ENCODE measurements around the gene SLC9A4. TPM values are rescaled to one million over a fixed set of nuclear protein-coding genes. Genes with fewer than 3 reads are reported as not detected.

The SLC9A4 gene
- total and polyA plus RNA-seq, 2 donors (not counting 1 experiment from before 2014, with no cell fraction given), result not detected

DNA sequence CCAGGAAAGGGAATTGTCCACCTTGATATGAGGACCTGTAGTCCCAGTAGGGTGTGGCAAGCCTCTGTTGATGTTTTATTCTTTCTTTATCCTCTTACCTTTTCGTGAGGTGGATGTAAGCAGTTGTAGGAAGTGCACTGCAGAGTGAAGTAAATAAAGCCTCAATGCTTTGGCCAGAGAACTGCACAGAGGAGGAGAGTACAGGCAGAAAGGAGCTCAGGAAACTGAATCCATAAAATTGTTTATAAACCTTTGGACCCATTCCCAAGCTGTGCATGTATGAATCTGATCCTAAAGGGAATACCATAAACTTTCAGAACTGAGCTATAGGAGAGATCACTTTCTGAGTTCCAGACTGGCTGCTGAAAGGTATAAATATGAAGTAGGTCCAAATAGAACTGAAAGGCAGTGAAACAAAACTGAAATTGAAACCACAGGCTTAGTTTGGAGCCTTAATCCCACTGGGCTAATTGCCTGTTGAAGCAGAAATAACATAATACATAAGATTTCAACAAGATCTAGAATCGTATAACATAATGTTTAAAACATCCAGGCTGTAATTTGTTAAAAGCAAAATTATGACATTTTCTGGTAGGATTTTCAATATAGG is 17.9 kb upstream of the SLC9A4 start:
- H3K36me3 ChIP-seq (ENCODE audit: control insufficient read depth, insufficient read depth, low read length), result no peaks in the 10 kb centered on the region
- H3K9ac ChIP-seq (ENCODE audit: insufficient read depth, low read length), result no peak overlapping the region
- no peak overlapping the region for H3K27ac ChIP-seq (ENCODE audit: insufficient read depth, low read length)

DNA sequence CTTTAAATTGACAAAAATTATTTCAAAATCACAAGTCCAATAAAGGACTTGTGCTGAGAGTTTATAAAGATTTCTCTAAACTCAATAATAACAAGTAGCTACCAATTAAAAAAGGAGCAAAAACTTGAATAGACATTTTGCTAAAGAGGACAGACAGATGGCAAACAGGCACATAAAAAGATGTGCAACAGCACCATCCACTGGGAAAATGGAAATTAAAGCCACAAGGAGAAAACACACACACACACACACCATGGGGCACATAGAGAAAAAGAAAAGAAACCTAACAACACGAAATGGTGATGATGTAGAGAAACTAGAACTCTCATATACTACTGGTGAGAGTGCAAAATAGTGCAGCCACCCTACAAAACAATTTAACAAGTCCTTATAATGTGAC is 12.6 kb upstream of the SLC9A4 start:
- no peak for TF ChIP-seq EZH2 (IDR thresholded peaks at IDR 0.05; ENCODE audit: low read length, missing control alignments)
- TF ChIP-seq, protein P1, sequence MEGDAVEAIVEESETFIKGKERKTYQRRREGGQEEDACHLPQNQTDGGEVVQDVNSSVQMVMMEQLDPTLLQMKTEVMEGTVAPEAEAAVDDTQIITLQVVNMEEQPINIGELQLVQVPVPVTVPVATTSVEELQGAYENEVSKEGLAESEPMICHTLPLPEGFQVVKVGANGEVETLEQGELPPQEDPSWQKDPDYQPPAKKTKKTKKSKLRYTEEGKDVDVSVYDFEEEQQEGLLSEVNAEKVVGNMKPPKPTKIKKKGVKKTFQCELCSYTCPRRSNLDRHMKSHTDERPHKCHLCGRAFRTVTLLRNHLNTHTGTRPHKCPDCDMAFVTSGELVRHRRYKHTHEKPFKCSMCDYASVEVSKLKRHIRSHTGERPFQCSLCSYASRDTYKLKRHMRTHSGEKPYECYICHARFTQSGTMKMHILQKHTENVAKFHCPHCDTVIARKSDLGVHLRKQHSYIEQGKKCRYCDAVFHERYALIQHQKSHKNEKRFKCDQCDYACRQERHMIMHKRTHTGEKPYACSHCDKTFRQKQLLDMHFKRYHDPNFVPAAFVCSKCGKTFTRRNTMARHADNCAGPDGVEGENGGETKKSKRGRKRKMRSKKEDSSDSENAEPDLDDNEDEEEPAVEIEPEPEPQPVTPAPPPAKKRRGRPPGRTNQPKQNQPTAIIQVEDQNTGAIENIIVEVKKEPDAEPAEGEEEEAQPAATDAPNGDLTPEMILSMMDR (conservative IDR thresholded peaks at IDR 0.05 in 1 of 2, IDR thresholded peaks at IDR 0.05 in 1 of 2; ENCODE audit: low read depth in 1 of 2, low read length in 2 of 2), result no peak
- Histone ChIP-seq H3K9me3 (ENCODE audit: control insufficient read depth, insufficient read depth, low read depth, low read length) (no peaks in the 10 kb centered on the region), H3K4me3 (replicated peaks in 1 of 4; ENCODE audit: control extremely low read depth in 1 of 4, insufficient read depth in 1 of 4, low read depth in 3 of 4, low read length in 4 of 4) (no peak overlapping the region), H4K20me1 (ENCODE audit: control insufficient read depth, extremely low read depth, insufficient read depth, low read length) (no peaks in the 10 kb centered on the region), H3K4me1 (ENCODE audit: control insufficient read depth, extremely low read depth, insufficient read depth, low read length) (no peaks in the 10 kb centered on the region), H3K27ac (ENCODE audit: insufficient read depth, low read length) (no peak overlapping the region), H3K79me2 (ENCODE audit: control insufficient read depth, insufficient read depth, low read length) (no peaks in the 10 kb centered on the region), H3K36me3 (ENCODE audit: control insufficient read depth, insufficient read depth, low read length) (no peaks in the 10 kb centered on the region), H2AFZ (ENCODE audit: low read length) (no peak overlapping the region), H3K4me2 (ENCODE audit: extremely low read depth, insufficient read depth, low read length) (no peak overlapping the region), H3K9ac (ENCODE audit: insufficient read depth, low read length) (no peak overlapping the region), H3K27me3 (ENCODE audit: control insufficient read depth, insufficient read depth, low read length) (no peaks in the 10 kb centered on the region)
- no peak for DNase-seq (ENCODE audit: low read depth in 2 of 2)

More for the DNA sequence above, 17.9 kb upstream of the SLC9A4 start:
- H3K4me3 ChIP-seq (replicated peaks in 1 of 4; ENCODE audit: control extremely low read depth in 1 of 4, insufficient read depth in 1 of 4, low read depth in 3 of 4, low read length in 4 of 4), result no peak overlapping the region
- DNase-seq (ENCODE audit: low read depth in 2 of 2), result no peak
- no peak overlapping the region for H2AFZ ChIP-seq (ENCODE audit: low read length)
- TF ChIP-seq, protein P1 (conservative IDR thresholded peaks at IDR 0.05 in 1 of 2, IDR thresholded peaks at IDR 0.05 in 1 of 2; ENCODE audit: low read depth in 1 of 2, low read length in 2 of 2), result no peak
- no peak for TF ChIP-seq EZH2 (IDR thresholded peaks at IDR 0.05; ENCODE audit: low read length, missing control alignments)
- no peaks in the 10 kb centered on the region for H4K20me1 ChIP-seq (ENCODE audit: control insufficient read depth, extremely low read depth, insufficient read depth, low read length)
- H3K4me2 ChIP-seq (ENCODE audit: extremely low read depth, insufficient read depth, low read length), result no peak overlapping the region
- no peaks in the 10 kb centered on the region for H3K9me3 ChIP-seq (ENCODE audit: control insufficient read depth, insufficient read depth, low read depth, low read length)
- no peaks in the 10 kb centered on the region for H3K79me2 ChIP-seq (ENCODE audit: control insufficient read depth, insufficient read depth, low read length)
- no peaks in the 10 kb centered on the region for H3K27me3 ChIP-seq (ENCODE audit: control insufficient read depth, insufficient read depth, low read length)
- no peaks in the 10 kb centered on the region for H3K4me1 ChIP-seq (ENCODE audit: control insufficient read depth, extremely low read depth, insufficient read depth, low read length)

DNA sequence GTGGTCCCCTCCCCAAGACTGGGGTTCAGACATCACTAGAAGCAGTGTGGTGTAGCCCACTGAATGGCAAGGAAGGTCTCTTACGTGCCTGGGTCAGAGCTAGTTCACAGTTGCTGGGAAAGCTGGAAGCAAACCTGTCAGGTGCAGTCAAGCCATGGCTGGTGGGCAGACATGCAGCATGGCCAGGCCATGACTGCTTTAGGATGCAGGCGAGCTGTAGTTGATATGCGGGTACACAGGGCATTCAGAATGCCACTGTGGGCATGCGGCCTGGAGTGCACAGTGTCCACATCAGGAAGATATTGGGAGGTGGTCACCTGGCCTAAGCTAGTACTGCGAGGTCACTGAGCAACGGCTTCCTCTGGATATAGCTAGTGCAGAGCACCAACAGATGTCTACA is 11.8 kb upstream of the SLC9A4 start:
- no peak overlapping the region for H3K4me2 ChIP-seq (ENCODE audit: extremely low read depth, insufficient read depth, low read length)
- no peaks in the 10 kb centered on the region for H3K9me3 ChIP-seq (ENCODE audit: control insufficient read depth, insufficient read depth, low read depth, low read length)
- H3K4me1 ChIP-seq (ENCODE audit: control insufficient read depth, extremely low read depth, insufficient read depth, low read length), result no peaks in the 10 kb centered on the region
- H2AFZ ChIP-seq (ENCODE audit: low read length), result no peak overlapping the region
- TF ChIP-seq EZH2 (IDR thresholded peaks at IDR 0.05; ENCODE audit: low read length, missing control alignments), result no peak
- TF ChIP-seq, protein P1 (conservative IDR thresholded peaks at IDR 0.05 in 1 of 2, IDR thresholded peaks at IDR 0.05 in 1 of 2; ENCODE audit: low read depth in 1 of 2, low read length in 2 of 2), result no peak
- H3K4me3 ChIP-seq (replicated peaks in 1 of 4; ENCODE audit: control extremely low read depth in 1 of 4, insufficient read depth in 1 of 4, low read depth in 3 of 4, low read length in 4 of 4), result no peak overlapping the region
- H3K79me2 ChIP-seq (ENCODE audit: control insufficient read depth, insufficient read depth, low read length), result no peaks in the 10 kb centered on the region
- no peak for DNase-seq (ENCODE audit: low read depth in 2 of 2)
- no peaks in the 10 kb centered on the region for H4K20me1 ChIP-seq (ENCODE audit: control insufficient read depth, extremely low read depth, insufficient read depth, low read length)
- H3K9ac ChIP-seq (ENCODE audit: insufficient read depth, low read length), result no peak overlapping the region
- H3K36me3 ChIP-seq (ENCODE audit: control insufficient read depth, insufficient read depth, low read length), result no peaks in the 10 kb centered on the region
- no peak overlapping the region for H3K27ac ChIP-seq (ENCODE audit: insufficient read depth, low read length)
- no peaks in the 10 kb centered on the region for H3K27me3 ChIP-seq (ENCODE audit: control insufficient read depth, insufficient read depth, low read length)

Data from fibroblast of lung (primary cell).